Measurements from ENCODE around the gene CDC42BPA. TPM values are rescaled to one million over a fixed set of nuclear protein-coding genes. Genes with fewer than 3 reads are reported as not detected.

Gene CDC42BPA
- total RNA-seq, 1 donor from 2014 or later = 1.0 TPM

GRCh38 chr1:226987623-226988333 lies 330.5 kb downstream of the CDC42BPA start:
- no peak overlapping the region for H3K4me3 Mint-ChIP-seq
- no peak overlapping the region for H3K27ac Mint-ChIP-seq
- H3K27me3 Mint-ChIP-seq (ENCODE audit: insufficient read depth) = no peaks in the 10 kb centered on the region
- DNase-seq (ENCODE audit: low spot score) = no peak
- intact Hi-C loops (cut with micrococcal nuclease) = no loop called here
- peaks cover 18% of the 10 kb centered on the region for H3K4me1 Mint-ChIP-seq (ENCODE audit: low read depth)
- H3K36me3 Mint-ChIP-seq (ENCODE audit: low read depth) = peaks cover 8% of the 10 kb centered on the region
- no peaks in the 10 kb centered on the region for H3K9me3 Mint-ChIP-seq

GRCh38 chr1:226987179-226987536 lies 331.1 kb downstream of the CDC42BPA start:
- H3K9me3 Mint-ChIP-seq = no peaks in the 10 kb centered on the region
- no peak overlapping the region for H3K27ac Mint-ChIP-seq
- H3K4me1 Mint-ChIP-seq (ENCODE audit: low read depth) = peaks cover 18% of the 10 kb centered on the region
- no peak for DNase-seq (ENCODE audit: low spot score)
- no peaks in the 10 kb centered on the region for H3K27me3 Mint-ChIP-seq (ENCODE audit: insufficient read depth)
- peaks cover 8% of the 10 kb centered on the region for H3K36me3 Mint-ChIP-seq (ENCODE audit: low read depth)
- no peak overlapping the region for H3K4me3 Mint-ChIP-seq
- intact Hi-C loops (cut with micrococcal nuclease) = no loop called here

- no peaks in the 10 kb centered on the region for H3K27me3 Mint-ChIP-seq (ENCODE audit: insufficient read depth)
- no peak overlapping the region for H3K4me3 Mint-ChIP-seq
- peaks cover 8% of the 10 kb centered on the region for H3K36me3 Mint-ChIP-seq (ENCODE audit: low read depth)
- H3K4me1 Mint-ChIP-seq (ENCODE audit: low read depth) = peaks cover 18% of the 10 kb centered on the region
- intact Hi-C loops (cut with micrococcal nuclease) = no loop called here
- H3K27ac Mint-ChIP-seq = no peak overlapping the region
- no peak for DNase-seq (ENCODE audit: low spot score)
- no peaks in the 10 kb centered on the region for H3K9me3 Mint-ChIP-seq
Observed at GRCh38 chr1:226986496-226987178, 331.7 kb downstream of the CDC42BPA start.

GRCh38 chr1:226985839-226986463 lies 332.3 kb downstream of the CDC42BPA start:
- intact Hi-C loops (cut with micrococcal nuclease) = no loop called here
- H3K9me3 Mint-ChIP-seq = no peaks in the 10 kb centered on the region
- H3K4me3 Mint-ChIP-seq = no peak overlapping the region
- DNase-seq (ENCODE audit: low spot score) = no peak
- H3K36me3 Mint-ChIP-seq (ENCODE audit: low read depth) = peaks cover 8% of the 10 kb centered on the region
- H3K27ac Mint-ChIP-seq = no peak overlapping the region
- H3K27me3 Mint-ChIP-seq (ENCODE audit: insufficient read depth) = no peaks in the 10 kb centered on the region
- peaks cover 18% of the 10 kb centered on the region for H3K4me1 Mint-ChIP-seq (ENCODE audit: low read depth)

- intact Hi-C loops (cut with micrococcal nuclease) = no loop called here
- no peaks in the 10 kb centered on the region for H3K27me3 Mint-ChIP-seq (ENCODE audit: insufficient read depth)
- H3K4me1 Mint-ChIP-seq (ENCODE audit: low read depth) = peaks cover 12% of the 10 kb centered on the region
- H3K27ac Mint-ChIP-seq = no peak overlapping the region
- DNase-seq (ENCODE audit: low spot score) = no peak
- H3K4me3 Mint-ChIP-seq = no peak overlapping the region
- no peaks in the 10 kb centered on the region for H3K9me3 Mint-ChIP-seq
- H3K36me3 Mint-ChIP-seq (ENCODE audit: low read depth) = peaks cover 8% of the 10 kb centered on the region
Observed at GRCh38 chr1:226985239-226985838, 333.0 kb downstream of the CDC42BPA start.

GRCh38 chr1:226984521-226985238 lies 333.6 kb downstream of the CDC42BPA start:
- intact Hi-C loops (cut with micrococcal nuclease) = no loop called here
- peaks cover 5% of the 10 kb centered on the region for H3K4me1 Mint-ChIP-seq (ENCODE audit: low read depth)
- H3K27me3 Mint-ChIP-seq (ENCODE audit: insufficient read depth) = no peaks in the 10 kb centered on the region
- no peaks in the 10 kb centered on the region for H3K9me3 Mint-ChIP-seq
- H3K4me3 Mint-ChIP-seq = no peak overlapping the region
- H3K36me3 Mint-ChIP-seq (ENCODE audit: low read depth) = peaks cover 8% of the 10 kb centered on the region
- DNase-seq (ENCODE audit: low spot score) = no peak
- H3K27ac Mint-ChIP-seq = no peak overlapping the region

GRCh38 chr1:226983992-226984364 lies 334.3 kb downstream of the CDC42BPA start:
- intact Hi-C loops (cut with micrococcal nuclease) = no loop called here
- Mint-ChIP-seq H3K27me3 (ENCODE audit: insufficient read depth) (no peaks in the 10 kb centered on the region), H3K9me3 (no peaks in the 10 kb centered on the region), H3K4me3 (no peak overlapping the region), H3K36me3 (ENCODE audit: low read depth) (peaks cover 8% of the 10 kb centered on the region), H3K27ac (no peak overlapping the region), H3K4me1 (ENCODE audit: low read depth) (no peaks in the 10 kb centered on the region)
- no peak for DNase-seq (ENCODE audit: low spot score)

GRCh38 chr1:226983247-226983991 lies 334.9 kb downstream of the CDC42BPA start:
- no peak overlapping the region for H3K4me3 Mint-ChIP-seq
- no peaks in the 10 kb centered on the region for H3K9me3 Mint-ChIP-seq
- intact Hi-C loops (cut with micrococcal nuclease) = no loop called here
- H3K36me3 Mint-ChIP-seq (ENCODE audit: low read depth) = peaks cover 8% of the 10 kb centered on the region
- H3K4me1 Mint-ChIP-seq (ENCODE audit: low read depth) = no peaks in the 10 kb centered on the region
- no peak for DNase-seq (ENCODE audit: low spot score)
- no peak overlapping the region for H3K27ac Mint-ChIP-seq
- no peaks in the 10 kb centered on the region for H3K27me3 Mint-ChIP-seq (ENCODE audit: insufficient read depth)

- Mint-ChIP-seq H3K27me3 (ENCODE audit: insufficient read depth) (no peaks in the 10 kb centered on the region), H3K4me3 (no peak overlapping the region), H3K4me1 (ENCODE audit: low read depth) (no peaks in the 10 kb centered on the region), H3K36me3 (ENCODE audit: low read depth) (peaks cover 8% of the 10 kb centered on the region), H3K9me3 (no peaks in the 10 kb centered on the region), H3K27ac (no peak overlapping the region)
- DNase-seq (ENCODE audit: low spot score) = no peak
- intact Hi-C loops (cut with micrococcal nuclease) = no loop called here
Observed at GRCh38 chr1:226982451-226983177, 335.7 kb downstream of the CDC42BPA start.

GRCh38 chr1:226981838-226982237 lies 336.5 kb downstream of the CDC42BPA start:
- Mint-ChIP-seq H3K27ac (no peak overlapping the region), H3K36me3 (ENCODE audit: low read depth) (peaks cover 4% of the 10 kb centered on the region), H3K27me3 (ENCODE audit: insufficient read depth) (no peaks in the 10 kb centered on the region), H3K4me3 (no peak overlapping the region), H3K9me3 (no peaks in the 10 kb centered on the region), H3K4me1 (ENCODE audit: low read depth) (no peaks in the 10 kb centered on the region)
- no peak for DNase-seq (ENCODE audit: low spot score)
- intact Hi-C loops (cut with micrococcal nuclease) = no loop called here

GRCh38 chr1:226981386-226981817 lies 336.9 kb downstream of the CDC42BPA start:
- no peak overlapping the region for H3K4me3 Mint-ChIP-seq
- intact Hi-C loops (cut with micrococcal nuclease) = no loop called here
- H3K9me3 Mint-ChIP-seq = no peaks in the 10 kb centered on the region
- H3K27me3 Mint-ChIP-seq (ENCODE audit: insufficient read depth) = no peaks in the 10 kb centered on the region
- H3K4me1 Mint-ChIP-seq (ENCODE audit: low read depth) = no peaks in the 10 kb centered on the region
- no peaks in the 10 kb centered on the region for H3K36me3 Mint-ChIP-seq (ENCODE audit: low read depth)
- no peak for DNase-seq (ENCODE audit: low spot score)
- no peak overlapping the region for H3K27ac Mint-ChIP-seq

Data from activated T-helper 1 cell treated with anti-CD3 and anti-CD28 coated beads, Interleukin-12 subunit alpha, Interleukin-12 subunit beta, Interleukin-2, Interleukin-4 antibody, amounts not matched to agents 30 ng/mL and 10 ng/mL and 1 ng/mL, durations not matched to agents 14 hours and 24 hours and 36 hours (primary cell).